Prostate gland (tissue), 2 donors: ENCODE results near the gene SPANXN3.

ENCODE experiments used
- POLR2A ChIP-seq: fragments of 450-650 bp; IDR thresholded peaks from one replicate; pipeline ENCODE4 v1.6.1; 2016; ENCODE audit warnings: antibody characterized with exemption, mild to moderate bottlenecking
- POLR2AphosphoS5 ChIP-seq: sonication (generic); formaldehyde crosslinking; IDR thresholded peaks from one replicate; pipeline ENCODE4 v1.6.1; 2017; ENCODE audit warnings: antibody characterized with exemption
- TF ChIP-seq, protein P1 (sequence below), 4 experiments: fragments of 200-600 bp in 2 of 4; fragments of 450-650 bp in 2 of 4; sonication (generic) in 2 of 4; IDR thresholded peaks; 1 replicate in 3 of 4; 2 replicates in 1 of 4; pipeline ENCODE4 v1.5.1; 2016 to 2019; ENCODE audit warnings: antibody characterized with exemption in 4 of 4, mild to moderate bottlenecking in 2 of 4, moderate library complexity in 2 of 4

DNA sequence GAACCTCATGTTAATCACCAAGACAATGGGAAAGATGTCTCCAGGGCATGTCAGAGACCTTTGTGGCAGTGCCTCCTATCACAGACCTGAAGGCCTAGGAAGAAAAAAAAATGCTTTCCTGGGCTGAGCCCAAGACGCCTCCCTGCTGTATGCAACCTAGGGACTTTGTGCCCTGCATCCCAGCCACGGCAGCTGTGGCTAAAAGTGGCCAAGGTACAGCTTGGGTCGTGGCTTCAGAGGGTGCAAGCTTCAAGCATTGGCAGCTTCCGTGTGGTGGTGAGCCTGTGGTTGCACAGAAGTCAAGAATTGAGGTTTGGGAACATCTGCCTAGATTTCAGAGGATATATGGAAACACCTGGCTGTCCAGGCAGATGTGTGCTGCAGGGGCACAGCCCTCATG lies 40.5 kb downstream of the SPANXN3 start:
- TF ChIP-seq POLR2A (no peak), POLR2AphosphoS5 (no peak)
- TF ChIP-seq, protein P1, sequence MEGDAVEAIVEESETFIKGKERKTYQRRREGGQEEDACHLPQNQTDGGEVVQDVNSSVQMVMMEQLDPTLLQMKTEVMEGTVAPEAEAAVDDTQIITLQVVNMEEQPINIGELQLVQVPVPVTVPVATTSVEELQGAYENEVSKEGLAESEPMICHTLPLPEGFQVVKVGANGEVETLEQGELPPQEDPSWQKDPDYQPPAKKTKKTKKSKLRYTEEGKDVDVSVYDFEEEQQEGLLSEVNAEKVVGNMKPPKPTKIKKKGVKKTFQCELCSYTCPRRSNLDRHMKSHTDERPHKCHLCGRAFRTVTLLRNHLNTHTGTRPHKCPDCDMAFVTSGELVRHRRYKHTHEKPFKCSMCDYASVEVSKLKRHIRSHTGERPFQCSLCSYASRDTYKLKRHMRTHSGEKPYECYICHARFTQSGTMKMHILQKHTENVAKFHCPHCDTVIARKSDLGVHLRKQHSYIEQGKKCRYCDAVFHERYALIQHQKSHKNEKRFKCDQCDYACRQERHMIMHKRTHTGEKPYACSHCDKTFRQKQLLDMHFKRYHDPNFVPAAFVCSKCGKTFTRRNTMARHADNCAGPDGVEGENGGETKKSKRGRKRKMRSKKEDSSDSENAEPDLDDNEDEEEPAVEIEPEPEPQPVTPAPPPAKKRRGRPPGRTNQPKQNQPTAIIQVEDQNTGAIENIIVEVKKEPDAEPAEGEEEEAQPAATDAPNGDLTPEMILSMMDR (IDR thresholded peaks at IDR 0.05) = no peak
